ENCODE data around the gene COL27A1.

The COL27A1 gene

GRCh38 chr9:114168281-114169028 lies 13.1 kb downstream of the COL27A1 start:
- TF ChIP-seq CTCF (IDR thresholded peaks at IDR 0.05; ENCODE audit: control extremely low read depth, extremely low read depth, low read depth, missing control alignments) = no peak
- DNase-seq (ENCODE audit: extremely low spot score) = no peak
- POLR2A ChIA-PET = no interaction called here
- CTCF ChIA-PET = interaction anchor here (1.1 to 1.8 kb wide), 5 partner anchors 13 to 112 kb away, joined by 3 to 5 read pairs (median 3); partner anchors contain the start of gene COL27A1

GRCh38 chr9:114169029-114169951 lies 14.0 kb downstream of the COL27A1 start:
- no peak for DNase-seq (ENCODE audit: extremely low spot score)
- ChIA-PET CTCF (interaction anchor here (1.1 to 1.8 kb wide), 4 partner anchors 14 to 112 kb away, joined by 3 to 5 read pairs (median 3); partner anchors contain the start of gene COL27A1), POLR2A (no interaction called here)
- no peak for TF ChIP-seq CTCF (IDR thresholded peaks at IDR 0.05; ENCODE audit: control extremely low read depth, extremely low read depth, low read depth, missing control alignments)

- ChIA-PET POLR2A (no interaction called here), CTCF (interaction anchor here (1.5 kb wide), 2 partner anchors 15 to 111 kb away, joined by 3 to 5 read pairs; partner anchors contain the start of gene COL27A1)
These were observed 14.8 kb downstream of the COL27A1 start for GRCh38 chr9:114169952-114170770.

GRCh38 chr9:114170771-114171461 lies 15.6 kb downstream of the COL27A1 start:
- no peak for DNase-seq (ENCODE audit: extremely low spot score)
- ChIA-PET POLR2A (no interaction called here), CTCF (interaction anchor here (1.2 kb wide), 1 partner anchor 10 kb away, joined by 3 read pairs; no protein-coding TSS in a partner anchor)
- TF ChIP-seq CTCF (IDR thresholded peaks at IDR 0.05; ENCODE audit: control extremely low read depth, extremely low read depth, low read depth, missing control alignments) = no peak

More at GRCh38 chr9:114169952-114170770, 14.8 kb downstream of the COL27A1 start:
- DNase-seq (ENCODE audit: extremely low spot score) = no peak
- TF ChIP-seq CTCF (IDR thresholded peaks at IDR 0.05; ENCODE audit: control extremely low read depth, extremely low read depth, low read depth, missing control alignments) = no peak

- TF ChIP-seq CTCF (IDR thresholded peaks at IDR 0.05; ENCODE audit: control extremely low read depth, extremely low read depth, low read depth, missing control alignments) = no peak
- DNase-seq (ENCODE audit: extremely low spot score) = no peak
- ChIA-PET POLR2A (no interaction called here), CTCF (interaction anchor here (1.2 kb wide), 1 partner anchor 11 kb away, joined by 3 read pairs; no protein-coding TSS in a partner anchor)
These were observed 16.2 kb downstream of the COL27A1 start for GRCh38 chr9:114171500-114171899.
